ENCODE measurements around the gene DAZAP1.

Gene DAZAP1

DNA sequence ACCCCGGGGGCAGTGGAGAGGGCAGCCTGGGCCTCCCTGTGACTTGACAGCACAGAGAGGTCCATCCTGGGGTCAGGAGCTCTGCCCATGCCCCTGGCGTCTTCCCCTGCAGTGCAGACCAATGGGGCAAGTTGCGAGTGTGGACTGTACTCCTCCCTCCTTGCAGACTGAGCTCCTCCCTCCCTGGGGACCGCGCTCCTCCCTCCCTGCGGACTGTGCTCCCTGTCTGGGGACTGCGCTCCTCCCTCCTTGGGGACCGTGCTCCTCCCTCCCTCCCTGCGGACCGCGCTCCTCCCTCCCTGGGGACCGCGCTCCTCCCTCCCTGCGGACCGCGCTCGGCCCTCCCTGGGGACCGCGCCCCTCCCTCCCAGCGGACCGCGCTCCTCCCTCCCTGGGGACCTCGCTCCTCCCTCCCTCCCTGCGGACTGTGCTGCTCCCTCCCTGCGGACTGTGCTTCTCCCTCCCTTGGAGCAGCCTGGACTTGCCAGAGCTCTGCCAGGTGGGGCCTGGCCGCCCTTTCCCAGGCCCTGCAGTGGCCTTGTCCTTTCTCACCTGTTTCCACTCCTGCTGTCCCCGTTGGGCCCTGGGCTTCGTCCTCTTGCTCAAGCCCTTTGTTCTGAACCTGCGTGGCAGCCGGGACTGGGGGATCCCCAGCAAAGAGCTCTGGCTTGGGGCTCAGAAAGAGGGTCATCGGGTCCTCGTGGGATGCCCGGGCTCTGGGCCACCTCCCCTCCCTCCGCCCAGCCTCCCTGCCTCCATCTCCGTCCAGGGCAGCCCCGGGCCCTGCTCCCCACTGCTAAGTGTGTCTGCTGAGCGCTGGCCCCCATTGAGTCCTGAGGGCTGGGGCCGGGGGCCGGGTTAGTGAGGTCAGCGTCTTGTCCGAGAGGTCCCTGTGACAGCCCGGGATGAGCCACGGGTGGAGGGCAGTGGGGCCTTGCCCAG is 12.9 kb upstream of the DAZAP1 start:
- no peak for FAIRE-seq

DNA sequence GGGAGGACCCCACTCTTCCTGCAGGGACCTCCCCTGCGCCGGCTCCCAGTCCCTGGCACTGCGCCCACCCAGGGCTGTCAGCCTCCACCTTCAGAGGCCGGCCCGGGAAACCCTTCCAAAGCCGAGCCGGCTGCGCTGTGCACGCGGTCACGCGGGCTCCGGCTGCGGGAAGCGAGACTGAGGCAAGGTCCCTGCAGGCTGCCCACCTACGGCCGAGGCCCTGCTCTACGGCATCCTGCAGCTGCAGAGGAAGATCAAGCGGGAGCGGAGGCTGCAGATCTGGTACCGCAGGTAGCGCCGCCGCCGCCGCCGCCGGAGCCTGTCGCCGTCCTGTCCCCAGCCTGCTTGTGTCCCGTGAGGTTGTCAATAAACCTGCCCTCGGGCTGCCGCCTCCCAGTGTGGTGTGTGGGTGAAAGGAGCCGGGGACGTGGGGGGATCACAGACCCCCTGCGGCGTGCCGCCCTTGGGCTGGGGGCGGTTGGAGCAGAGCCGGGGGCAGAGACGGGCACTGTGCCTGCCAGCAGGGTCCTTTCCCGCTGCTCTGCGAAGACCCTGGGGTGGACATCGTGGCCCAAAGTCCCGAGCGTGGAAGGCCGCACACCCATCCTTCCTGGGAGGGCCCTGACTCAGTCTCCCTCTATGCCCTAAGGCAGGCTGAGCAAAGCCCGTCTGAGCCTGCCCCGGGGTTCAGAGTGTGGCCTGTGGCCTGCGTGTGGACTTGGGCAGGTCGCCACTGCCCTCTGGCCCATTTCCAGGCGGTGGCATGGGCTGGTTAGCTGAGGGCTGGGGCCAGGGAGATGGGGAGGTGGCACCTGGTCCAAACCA is 12.0 kb upstream of the DAZAP1 start:
- FAIRE-seq = no peak

- no peak for FAIRE-seq
Observed at GRCh38 chr19:1396019-1396767, 11.2 kb upstream of the DAZAP1 start.

- FAIRE-seq = no peak
Observed at GRCh38 chr19:1396768-1397679, 10.4 kb upstream of the DAZAP1 start.

- no peak for FAIRE-seq
Observed at GRCh38 chr19:1397838-1398237, 9.5 kb upstream of the DAZAP1 start.

- no peak for FAIRE-seq
Observed at GRCh38 chr19:1399079-1399478, 8.3 kb upstream of the DAZAP1 start.

GRCh38 chr19:1399745-1400144 is 7.6 kb upstream of the DAZAP1 start:
- FAIRE-seq = no peak

DNA sequence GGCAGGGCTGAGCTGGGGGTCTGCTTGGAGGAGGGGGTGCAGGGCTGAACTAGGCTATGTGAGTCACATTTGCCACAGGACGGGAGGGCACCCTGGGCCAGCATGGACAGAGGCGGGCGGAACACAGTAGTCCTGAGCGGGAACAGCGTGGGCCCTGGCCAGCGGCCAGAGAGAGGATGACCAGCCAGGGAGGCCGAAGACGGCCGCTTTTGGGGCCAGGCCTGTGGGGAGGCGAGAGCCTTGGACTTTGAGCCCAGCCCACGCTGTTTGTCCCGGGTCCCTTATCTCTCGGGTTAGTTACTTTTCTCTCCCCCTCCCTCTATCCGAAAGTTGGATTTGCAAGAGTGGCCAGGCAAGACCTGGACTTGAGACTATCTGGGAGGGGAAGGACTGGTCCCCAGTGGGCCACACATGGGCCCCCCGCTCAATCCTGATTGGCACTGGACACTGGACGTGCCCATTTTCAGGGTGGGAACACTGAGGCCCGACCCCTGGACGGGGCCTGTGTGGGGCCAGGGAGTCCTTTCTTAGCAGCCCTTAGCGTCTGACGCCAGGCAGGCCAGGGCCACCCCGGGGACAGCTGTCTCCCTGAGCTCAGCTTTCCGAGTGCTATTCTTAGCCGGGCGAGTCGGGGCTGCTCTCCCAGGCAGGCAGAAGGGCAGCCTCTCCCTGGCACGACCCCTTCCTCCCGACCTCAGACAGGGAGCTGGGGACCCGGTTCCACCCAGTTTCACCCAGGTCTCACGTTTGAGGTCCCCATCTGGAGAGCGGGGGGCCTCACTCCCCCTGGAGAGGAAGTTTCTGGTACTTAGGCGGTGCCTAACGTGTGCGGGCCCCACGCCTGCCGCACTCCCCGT is 6.9 kb upstream of the DAZAP1 start:
- FAIRE-seq = no peak

DNA sequence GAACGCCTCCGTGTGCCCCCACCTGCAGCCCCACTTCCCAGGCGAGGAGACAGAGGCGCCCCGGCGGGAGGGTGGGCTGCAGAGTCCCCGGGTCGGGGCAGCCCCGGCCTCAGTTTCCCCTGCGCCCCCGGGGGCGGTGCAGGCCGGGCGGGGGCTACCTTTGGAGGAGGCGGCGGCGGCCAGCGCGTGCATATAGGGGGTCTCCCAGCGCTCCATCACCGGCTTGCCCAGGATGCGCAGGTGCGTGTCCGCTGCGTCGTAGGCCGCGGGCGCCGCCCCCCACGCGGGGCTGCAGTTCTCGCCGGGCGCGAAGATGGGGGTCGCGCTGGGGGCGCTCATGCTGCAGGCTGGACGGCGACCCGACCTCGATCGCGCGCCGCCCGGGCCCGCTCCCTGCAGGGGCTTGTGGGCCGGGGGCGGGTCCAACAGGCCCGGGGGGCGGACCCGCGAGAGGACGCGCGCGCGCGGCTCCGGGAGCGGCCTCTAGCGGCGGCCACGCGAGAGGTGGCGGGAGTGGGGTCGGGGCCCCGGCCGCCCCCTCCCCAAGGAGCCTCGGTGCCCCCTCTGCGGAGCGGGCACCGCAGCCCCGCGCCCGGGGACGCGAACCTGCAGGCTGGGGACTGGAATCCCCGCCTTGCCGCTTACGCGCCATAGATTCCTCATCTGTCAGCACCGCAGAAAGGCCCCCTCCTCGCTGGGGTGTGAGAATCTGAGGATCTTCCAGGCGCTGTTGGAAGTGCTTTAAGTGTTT is 6.1 kb upstream of the DAZAP1 start, which contains the start of gene GAMT:
Gene GAMT, minus strand, starts transcription at position 405 of the 751 bp plus-strand sequence. Its CDS starts 66 bp downstream, at position 339.
- FAIRE-seq = no peak

DNA sequence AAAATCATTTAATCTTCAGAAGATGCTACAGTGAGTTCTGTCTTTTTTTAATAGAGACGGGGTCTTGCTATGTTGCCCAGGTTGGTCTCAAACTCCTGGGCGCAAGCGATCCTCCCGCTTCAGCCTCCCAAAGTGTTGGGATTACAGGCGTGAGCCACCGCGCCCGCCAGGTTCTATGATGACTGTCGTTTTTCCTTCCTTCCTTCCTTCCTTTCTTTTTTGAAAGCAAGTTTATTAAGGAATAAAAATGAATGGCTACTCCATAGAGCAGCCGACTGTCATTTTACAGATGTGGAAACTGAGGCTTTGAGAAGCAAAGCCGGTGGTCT is 5.5 kb upstream of the DAZAP1 start:
- no peak for FAIRE-seq

- no peak for FAIRE-seq
Observed at GRCh38 chr19:1402411-1403070, 4.8 kb upstream of the DAZAP1 start.

GRCh38 chr19:1406774-1407527 is 435 bp upstream of the DAZAP1 start:
- no peak for FAIRE-seq

GRCh38 chr19:1408300-1409203 is 1.2 kb downstream of the DAZAP1 start:
- no peak for FAIRE-seq

DNA sequence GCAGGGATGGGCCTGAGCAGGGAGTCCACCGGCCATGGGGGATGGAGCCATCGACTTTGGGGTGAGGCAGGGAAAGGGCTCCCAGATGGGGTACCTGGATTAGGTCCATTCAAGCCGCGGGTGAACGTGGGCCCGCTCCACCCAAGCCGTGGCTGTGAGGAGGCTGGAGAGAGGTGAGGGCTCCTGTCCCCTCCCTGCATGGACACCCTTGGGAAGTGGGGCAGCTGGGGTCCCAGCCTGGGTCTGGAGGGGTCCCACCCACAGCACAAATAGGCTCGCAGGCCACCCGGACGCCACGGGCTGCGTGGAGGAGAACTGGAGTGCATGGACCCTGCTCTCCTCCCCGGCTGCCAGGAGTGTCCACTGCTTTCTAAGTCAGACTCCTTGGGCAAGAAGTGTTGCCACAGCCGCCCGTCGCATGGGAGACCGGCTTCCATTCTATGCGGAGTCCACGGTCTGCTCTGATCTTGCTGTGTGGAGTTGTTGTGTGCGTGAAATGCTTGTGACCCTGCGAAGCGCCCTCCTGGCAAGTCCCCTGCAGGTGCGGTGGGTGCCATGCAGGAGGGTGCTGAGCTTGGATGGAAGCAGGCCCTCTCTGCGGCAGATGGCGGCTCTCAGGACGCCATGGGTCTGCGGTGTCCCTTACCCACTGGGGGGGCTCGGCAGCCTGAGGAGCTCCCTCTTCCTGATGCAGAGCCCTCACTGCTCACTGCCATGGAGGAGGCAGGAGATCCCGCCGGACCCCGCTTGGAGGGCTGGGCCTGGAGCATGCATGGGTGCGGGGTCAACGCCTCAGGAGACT is 2.0 kb downstream of the DAZAP1 start:
- no peak for FAIRE-seq

DNA sequence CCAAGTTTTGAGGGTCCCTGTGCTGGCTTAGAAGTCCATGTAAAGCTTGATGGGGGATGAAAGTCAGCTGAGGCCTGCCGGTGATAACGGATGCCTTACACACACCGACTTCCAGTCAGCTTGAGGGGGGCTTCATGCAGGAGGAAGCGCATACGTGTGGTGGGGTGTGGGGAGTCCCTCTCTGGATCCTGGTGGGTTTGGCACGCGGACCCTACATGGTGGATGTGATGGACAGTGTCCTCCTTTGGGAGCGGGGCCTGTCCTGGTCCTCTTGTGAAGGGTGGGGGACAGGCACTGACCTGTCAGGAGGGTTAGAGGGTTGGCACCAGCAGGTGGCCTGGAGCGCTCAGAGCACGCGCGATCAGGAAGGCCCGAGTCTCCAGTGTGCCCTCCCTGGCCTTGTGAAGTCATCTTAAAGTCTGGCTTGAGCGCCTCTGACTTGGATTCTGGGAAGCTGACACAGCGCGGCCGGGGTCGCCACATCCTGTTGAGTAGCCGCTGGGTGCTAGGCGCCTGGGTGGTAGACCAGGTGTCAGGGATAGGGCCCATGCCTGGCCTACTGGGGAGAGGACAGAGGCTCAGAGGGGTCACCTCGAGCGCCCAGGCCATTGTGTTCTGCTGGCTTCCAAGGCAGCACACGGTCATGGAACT is 2.9 kb downstream of the DAZAP1 start:
- no peak for FAIRE-seq

DNA sequence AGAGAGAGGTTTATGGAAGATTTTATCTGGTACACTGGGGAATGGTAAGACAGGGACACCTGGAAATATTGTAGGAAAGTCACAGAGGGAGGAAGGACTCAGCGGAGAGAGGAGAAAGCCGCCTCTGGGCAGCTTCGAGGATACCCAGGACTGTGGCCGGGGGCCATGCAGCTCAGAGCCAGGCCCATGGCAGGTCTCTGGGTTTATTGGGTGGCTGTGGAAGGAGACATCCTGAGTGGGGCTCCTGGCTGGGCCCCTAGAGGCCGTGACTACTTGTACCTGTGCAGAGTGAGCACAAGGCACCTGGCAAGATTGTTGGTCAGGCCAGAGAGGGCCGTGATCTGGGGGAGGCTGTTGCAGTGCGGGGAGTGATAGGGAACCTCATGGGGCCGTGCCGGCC is 3.4 kb downstream of the DAZAP1 start:
- no peak for FAIRE-seq
